NCI-H2107 treated with DMSO at 0.1 percent for 48 hours (cell line): ENCODE results near the gene LAMA2.
A peak's percentile ranks its signal among the peaks of the same experiment; 100 is the strongest.

Experiments used
- DNase-seq: peaks from one replicate; lab custom pipeline; 2025; ENCODE audit not compliant: unreplicated experiment; lab: John Stamatoyannopoulos, UW

The LAMA2 gene

GRCh38 chr6:129351807-129352206 lies 468.9 kb downstream of the LAMA2 start:
- no peak for DNase-seq

GRCh38 chr6:129353067-129353466 lies 470.1 kb downstream of the LAMA2 start:
- no peak for DNase-seq

GRCh38 chr6:129356129-129356528 lies 473.2 kb downstream of the LAMA2 start:
- DNase-seq = no peak

GRCh38 chr6:129359811-129360681 lies 477.1 kb downstream of the LAMA2 start:
- peak; percentile 19 for DNase-seq

- no peak for DNase-seq
Measured at GRCh38 chr6:129360682-129360955, 477.7 kb downstream of the LAMA2 start.

- peak; percentile 87 for DNase-seq
Measured at GRCh38 chr6:129364037-129364436, 481.1 kb downstream of the LAMA2 start.

GRCh38 chr6:129364767-129365166 lies 481.8 kb downstream of the LAMA2 start:
- no peak for DNase-seq

GRCh38 chr6:129368076-129368475 lies 485.1 kb downstream of the LAMA2 start:
- DNase-seq = no peak

- no peak for DNase-seq
Measured at GRCh38 chr6:129368970-129369369, 486.0 kb downstream of the LAMA2 start.

GRCh38 chr6:129369737-129370136 lies 486.8 kb downstream of the LAMA2 start:
- DNase-seq = no peak

- peak; percentile 11 for DNase-seq
Measured at GRCh38 chr6:129370268-129370916, 487.5 kb downstream of the LAMA2 start.

- DNase-seq = no peak
Measured at GRCh38 chr6:129381885-129382284, 498.9 kb downstream of the LAMA2 start.

GRCh38 chr6:129382916-129383315 lies 500.0 kb downstream of the LAMA2 start:
- no peak for DNase-seq

- DNase-seq = no peak
Measured at GRCh38 chr6:129385117-129385516, 502.2 kb downstream of the LAMA2 start.

- DNase-seq = peak; percentile 28
Measured at GRCh38 chr6:129390900-129391299, 508.0 kb downstream of the LAMA2 start.

GRCh38 chr6:129393654-129394053 lies 510.7 kb downstream of the LAMA2 start:
- no peak for DNase-seq

GRCh38 chr6:129398764-129399163 lies 515.8 kb downstream of the LAMA2 start:
- DNase-seq = no peak

GRCh38 chr6:129402244-129402643 lies 519.3 kb downstream of the LAMA2 start:
- no peak for DNase-seq

- DNase-seq = no peak
Measured at GRCh38 chr6:129411092-129411491, 528.2 kb downstream of the LAMA2 start.

GRCh38 chr6:129416337-129416990 lies 533.5 kb downstream of the LAMA2 start:
- no peak for DNase-seq

- no peak for DNase-seq
Measured at GRCh38 chr6:129417416-129418086, 534.6 kb downstream of the LAMA2 start.

- no peak for DNase-seq
Measured at GRCh38 chr6:129419324-129419723, 536.4 kb downstream of the LAMA2 start.
